Measurements from ENCODE around the gene PLIN1.
A peak's percentile ranks its signal among the peaks of the same experiment; 100 is the strongest.

Gene PLIN1

GRCh38 chr15:89654301-89654761 lies 24.8 kb downstream of the PLIN1 start:
- no peak for DNase-seq (ENCODE audit: low read depth in 3 of 3)

DNA sequence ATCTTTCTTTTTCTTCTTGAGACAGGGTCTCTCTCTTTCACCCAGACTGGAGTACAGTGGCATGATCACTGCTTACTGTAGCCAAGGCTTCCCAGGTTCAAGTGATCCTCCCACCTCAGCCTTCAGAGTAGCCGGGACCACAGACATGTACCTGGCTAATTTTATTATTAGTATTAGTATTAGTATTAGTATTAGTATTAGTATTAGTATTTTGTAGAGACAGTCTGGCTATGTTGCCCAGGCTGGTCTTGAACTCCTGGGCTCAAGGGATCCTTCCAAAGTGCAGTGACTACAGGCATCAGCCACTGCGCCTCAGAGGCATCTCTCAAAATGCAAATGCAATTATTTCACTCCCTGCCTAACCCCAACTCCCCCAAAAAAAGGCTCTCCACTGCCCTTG lies 25.6 kb downstream of the PLIN1 start:
- DNase-seq (ENCODE audit: low read depth in 3 of 3) = no peak

- no peak for DNase-seq (ENCODE audit: low read depth in 3 of 3)
Measured at GRCh38 chr15:89652666-89653065, 26.5 kb downstream of the PLIN1 start.

- DNase-seq (ENCODE audit: low read depth in 3 of 3) = no peak
Measured at GRCh38 chr15:89652131-89652530, 27.0 kb downstream of the PLIN1 start.

- no peak for DNase-seq (ENCODE audit: low read depth in 3 of 3)
Measured at GRCh38 chr15:89649716-89650115, 29.5 kb downstream of the PLIN1 start.

GRCh38 chr15:89649013-89649625 lies 30.0 kb downstream of the PLIN1 start:
- no peak for DNase-seq (ENCODE audit: low read depth in 3 of 3)

DNA sequence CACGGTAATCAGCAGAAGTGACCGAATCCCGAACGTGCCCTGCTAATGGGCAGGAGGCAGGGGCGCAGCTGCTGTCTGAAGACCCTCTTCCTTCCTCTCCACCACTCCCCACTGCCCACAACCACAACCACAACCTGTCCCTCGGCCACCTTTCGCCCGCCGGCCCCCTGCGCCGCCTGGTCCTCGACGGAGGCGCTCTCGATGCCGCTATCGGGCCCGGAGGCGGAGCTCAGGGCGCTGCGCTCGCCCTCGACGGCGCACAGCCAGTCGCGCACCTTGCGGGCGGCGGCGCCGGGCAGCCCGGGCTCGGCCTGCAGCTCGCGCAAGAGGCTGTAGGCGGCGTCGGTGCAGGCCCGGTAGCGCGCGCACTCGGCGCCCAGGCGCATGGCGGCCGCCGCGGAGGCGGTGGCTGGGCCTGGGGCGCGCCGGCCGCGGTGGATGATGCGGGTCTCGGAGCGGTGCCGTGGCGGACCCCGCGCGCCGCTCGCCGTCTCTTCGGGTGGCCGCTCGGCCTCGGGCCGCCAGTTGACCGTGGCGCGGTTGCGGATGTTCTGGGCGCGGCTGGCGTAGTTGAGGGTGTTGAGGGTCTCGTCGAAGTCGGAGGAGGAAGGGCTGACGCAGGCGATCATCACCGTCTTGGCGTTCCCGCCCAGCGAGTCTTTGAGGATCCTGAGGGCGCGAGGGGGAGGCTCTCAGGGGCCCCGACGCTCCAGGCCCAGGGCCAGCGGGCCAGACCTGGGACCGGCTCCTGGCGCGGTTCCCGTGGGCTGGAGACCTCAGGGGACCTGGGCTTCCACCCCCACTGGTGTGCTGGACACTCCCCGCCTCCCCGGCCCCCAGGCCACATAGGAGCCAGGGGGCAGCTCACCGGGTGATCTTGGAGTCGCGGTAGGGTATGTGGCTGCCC lies 30.8 kb downstream of the PLIN1 start:
- no peak for DNase-seq (ENCODE audit: low read depth in 3 of 3)

DNA sequence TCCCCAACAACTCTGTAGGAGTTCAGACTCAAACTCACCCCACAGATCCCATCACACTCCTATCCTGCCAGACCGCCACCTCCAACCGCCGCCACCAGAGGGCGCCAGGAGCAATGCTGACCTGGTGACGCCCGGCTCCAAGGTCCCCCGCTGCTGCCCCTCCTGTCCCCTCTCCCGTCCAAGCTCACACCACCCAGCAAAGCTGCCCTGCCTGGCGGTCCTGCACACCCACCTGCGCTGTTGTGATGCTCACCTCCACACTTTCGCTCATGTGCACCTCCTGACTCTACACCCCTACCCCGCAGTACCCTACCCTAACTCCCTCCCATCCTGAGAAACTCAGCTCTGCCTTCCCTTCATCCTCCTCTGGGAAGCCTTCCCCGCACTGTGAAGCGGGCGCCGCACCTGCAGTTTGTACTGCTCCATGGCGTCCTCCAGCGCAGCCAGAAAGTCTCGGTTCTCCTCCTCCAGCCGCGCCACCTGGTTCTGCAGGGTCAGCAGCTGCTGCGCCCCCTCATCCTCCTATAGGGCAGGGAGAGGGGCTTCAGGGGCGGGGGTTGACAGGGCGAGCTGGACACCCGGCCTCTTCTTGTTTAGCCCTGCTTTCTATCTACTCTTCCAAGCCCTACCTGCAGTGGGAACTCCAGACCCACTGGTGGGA lies 31.8 kb downstream of the PLIN1 start:
- peak; percentile 10 to 35 (median 17) for DNase-seq (ENCODE audit: low read depth in 3 of 3)

DNA sequence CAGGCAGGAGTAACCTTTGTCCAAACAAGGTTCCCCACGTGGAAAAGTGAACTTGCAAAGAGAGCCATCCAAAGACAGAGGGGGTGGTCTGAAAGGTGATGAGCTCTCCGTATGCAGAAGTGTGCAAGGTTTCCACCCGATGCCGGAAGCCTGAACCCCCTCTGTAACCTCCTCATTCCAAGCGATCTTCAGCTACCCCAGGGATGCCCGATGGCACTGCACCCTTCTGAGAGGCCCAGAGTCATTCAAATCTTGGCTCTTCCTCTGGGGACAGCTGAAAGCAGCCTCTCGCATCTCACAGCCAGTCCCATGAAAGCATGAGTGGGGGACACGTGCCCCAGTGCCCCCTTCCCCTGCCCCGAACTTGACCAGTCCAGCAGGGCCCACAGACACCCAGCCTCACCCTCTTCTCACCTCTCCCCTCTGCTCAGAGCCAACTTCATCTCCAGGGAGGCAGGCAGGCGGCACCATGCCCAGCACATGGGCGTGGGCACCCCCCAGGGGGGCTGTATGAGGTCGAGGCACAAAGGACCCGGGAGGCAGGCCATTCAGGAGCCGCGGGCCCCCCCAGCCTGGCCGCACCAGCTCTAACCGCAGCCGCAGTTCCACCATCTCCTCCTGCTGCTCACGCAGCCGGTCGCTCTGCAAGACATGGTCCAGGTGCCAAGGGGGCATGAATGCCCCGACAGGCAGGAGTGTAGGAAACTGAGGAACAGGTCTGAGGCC lies 32.6 kb downstream of the PLIN1 start:
- no peak for DNase-seq (ENCODE audit: low read depth in 3 of 3)

- DNase-seq (ENCODE audit: low read depth in 3 of 3) = no peak
Measured at GRCh38 chr15:89645680-89646079, 33.5 kb downstream of the PLIN1 start.

DNA sequence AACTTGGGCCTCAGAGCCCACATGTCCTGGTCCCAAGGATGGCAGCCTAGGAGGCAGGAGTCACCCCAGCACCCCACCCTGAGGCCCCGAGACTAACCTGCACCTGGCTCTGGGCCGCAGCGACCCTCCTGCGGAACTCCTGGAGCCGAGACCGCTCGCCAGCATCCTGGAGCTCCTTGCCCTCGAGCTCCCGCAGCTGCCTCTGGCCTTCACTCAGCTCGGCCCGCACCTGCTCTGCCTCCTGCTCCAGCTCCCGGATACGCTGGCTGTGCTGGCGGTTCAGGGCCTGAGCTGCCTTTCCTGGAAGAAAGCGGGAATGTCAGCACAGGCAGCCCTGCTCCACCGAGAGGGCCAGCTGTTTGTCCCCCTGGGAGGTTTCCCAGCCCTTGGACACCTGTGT lies 37.1 kb downstream of the PLIN1 start:
- DNase-seq (ENCODE audit: low read depth in 3 of 3) = no peak

- no peak for DNase-seq (ENCODE audit: low read depth in 3 of 3)
Measured at GRCh38 chr15:89641053-89641452, 38.1 kb downstream of the PLIN1 start.

DNA sequence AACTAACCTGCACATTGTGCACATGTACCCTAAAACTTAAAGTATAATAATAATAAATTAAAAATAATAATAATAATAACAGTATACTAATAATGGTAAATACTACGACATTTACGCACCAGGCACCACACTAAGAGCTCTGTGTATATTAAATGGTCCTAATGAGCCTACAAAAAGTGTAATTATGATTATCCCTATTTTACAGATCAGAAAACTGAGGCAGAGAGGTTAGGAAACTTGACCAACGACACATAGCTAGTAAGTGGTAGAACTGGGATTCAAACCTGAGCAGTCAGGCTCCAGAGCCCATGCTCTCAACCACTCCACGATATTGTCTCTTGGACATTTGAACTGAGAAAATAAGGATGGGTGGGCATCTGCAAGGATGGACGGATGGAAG lies 38.9 kb downstream of the PLIN1 start:
- DNase-seq (ENCODE audit: low read depth in 3 of 3) = no peak

DNA sequence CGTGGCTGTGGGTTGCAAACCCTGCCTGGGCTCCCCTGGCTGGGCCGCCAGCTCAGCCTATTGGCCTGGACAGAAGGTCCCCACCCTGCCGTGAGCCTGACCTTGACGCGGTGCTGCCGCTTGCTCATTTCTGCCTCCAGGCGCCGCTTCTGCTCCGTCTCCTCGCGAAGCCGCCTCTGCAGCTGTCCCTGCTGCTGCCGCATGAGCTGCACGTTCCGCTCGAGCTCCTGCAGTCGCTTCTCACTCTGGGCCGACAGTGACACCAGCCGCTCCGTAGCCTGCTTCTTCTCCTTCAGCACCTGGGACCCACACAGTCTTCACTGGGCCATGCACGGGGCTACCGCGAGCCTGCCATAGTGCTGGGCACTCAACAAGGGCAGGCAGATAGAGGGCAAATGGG lies 45.6 kb downstream of the PLIN1 start:
- DNase-seq (ENCODE audit: low read depth in 3 of 3) = no peak

DNA sequence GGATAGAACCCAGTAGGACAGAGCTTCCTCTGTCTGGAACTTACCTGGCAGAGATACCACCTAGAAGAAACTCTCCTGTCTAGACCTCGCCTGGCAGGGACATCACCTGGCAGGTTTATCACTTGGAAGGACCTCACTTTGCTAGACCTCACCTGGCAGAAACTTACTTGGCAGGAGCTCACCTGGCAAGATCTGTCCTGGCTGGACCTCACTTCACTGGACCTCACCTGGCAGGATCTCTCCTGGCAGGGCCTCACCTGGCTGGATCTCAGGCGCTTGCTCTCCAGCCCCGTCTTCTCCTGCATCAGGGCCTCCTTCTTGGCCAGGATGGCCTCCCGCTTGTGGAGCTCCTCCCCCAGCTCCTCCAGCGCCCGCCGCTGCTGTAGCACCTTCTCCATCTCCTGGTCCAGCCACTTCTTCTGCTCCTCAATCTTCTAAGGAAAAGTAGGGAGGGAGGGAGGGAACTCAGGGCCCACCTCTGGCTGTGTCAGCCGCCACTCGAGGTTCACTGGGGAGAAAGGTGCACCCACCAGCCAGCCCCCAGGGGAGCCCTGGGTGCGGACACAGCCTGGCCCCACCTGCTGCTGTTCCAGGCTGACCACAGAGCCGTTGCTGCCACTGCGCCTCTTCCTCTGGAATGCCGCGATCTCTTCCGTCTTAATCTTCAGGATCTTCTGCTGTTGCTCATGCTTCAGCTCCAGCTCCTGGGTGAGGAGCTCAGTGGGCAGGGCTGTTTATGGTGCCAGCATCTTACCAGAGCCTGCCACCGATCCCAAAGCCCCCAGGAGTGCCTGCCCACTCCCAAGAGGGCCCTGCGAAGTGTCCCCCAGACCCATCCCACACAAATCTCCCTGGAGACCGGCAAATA lies 46.4 kb downstream of the PLIN1 start:
- DNase-seq (ENCODE audit: low read depth in 3 of 3) = no peak

DNA sequence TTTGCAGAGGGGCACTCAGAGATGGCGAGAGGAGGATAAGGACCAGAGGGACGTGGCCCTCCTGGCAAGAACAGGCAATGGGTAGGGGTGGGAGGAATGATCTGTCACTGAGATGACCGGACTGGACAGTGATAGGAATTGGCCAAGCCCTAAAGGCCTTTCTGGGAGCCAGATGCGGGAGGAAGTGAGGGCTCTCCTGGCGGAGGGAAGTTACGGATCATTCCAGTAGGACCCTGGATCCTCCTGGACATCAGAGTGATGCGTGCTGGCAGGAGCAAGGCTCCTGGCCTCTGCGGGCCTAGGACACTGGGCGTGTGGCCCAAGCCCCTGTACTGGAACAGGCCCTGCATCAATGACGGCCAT lies 47.3 kb downstream of the PLIN1 start:
- no peak for DNase-seq (ENCODE audit: low read depth in 3 of 3)

DNA sequence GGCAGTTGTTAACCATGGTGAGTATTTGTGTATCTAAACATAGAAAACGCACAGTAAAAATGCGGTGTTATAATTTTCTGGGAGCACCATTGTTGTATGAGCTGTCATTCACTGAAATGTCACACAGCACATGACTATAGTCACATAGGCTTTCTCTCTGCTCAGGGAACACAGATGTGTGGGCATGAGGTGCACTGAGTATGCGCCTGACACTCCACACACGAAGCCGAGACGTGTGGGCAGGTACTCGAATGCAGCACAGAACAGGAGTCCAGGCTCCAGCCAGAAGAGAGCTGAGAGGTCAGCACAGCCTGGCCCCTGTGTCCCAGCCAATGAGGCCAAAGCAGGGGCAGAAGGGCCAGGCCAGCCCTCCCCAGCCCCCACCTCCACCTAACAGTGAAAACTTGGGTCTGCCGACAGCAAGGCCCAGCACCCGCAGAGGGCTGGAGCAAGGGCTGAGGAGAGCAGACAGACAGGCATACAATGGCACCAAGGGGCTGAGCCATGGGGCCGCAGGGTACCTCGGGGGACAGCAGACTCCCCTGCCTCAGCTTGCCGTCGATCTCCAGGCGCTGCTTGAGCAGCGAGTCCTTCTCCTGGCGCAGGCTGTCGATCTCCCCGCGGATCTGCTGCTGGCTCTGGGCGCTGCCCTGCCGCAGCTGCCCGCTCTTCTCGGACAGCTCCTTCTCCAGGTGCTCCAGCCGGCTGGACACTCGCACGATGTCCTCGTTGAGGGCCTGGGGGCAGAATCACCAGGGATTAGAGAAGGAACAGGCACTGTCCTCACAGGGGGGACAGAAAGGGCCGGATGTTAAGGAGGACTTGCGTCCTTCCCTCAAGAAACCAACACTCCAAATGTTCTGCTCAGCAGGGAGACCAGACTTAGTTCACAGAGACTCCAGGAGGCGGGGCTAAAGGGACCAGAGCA lies 47.9 kb downstream of the PLIN1 start:
- no peak for DNase-seq (ENCODE audit: low read depth in 3 of 3)

- no peak for DNase-seq (ENCODE audit: low read depth in 3 of 3)
Measured at GRCh38 chr15:89630260-89630659, 48.9 kb downstream of the PLIN1 start.

DNA sequence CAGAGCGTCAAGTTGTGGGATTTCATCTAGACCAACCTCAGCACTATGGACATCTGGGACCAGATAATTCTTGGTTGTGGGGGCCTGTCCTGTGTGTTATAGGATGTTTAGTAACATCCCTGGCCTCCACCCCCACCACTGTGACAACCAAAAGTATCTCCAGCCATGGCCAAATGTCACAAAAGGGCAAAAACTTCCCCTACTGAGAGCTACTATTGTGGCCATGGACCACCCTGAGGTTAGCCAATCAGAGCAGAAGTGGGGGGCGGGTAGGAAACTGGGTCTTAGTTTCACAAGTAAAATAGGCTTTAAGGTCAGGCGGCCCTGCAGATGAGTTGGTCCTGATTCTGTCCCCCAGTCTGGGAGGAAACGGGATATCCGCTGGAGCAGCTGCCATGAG lies 49.3 kb downstream of the PLIN1 start:
- DNase-seq (ENCODE audit: low read depth in 3 of 3) = no peak
